SU-DHL-6 (cell line): Measurements from ENCODE around the gene SDF2L1.
A peak's percentile ranks its signal among the peaks of the same experiment; 100 is the strongest.

Source experiments
- H2AFZ ChIP-seq: fragments of 200-600 bp; sonication (generic); 2 replicates; pipeline ENCODE4 v1.6.1; 2014; ENCODE audit warnings: low read depth, mild to moderate bottlenecking, moderate library complexity, mixed read lengths, antibody characterized with exemption, low read length; ENCODE audit not compliant: severe bottlenecking
- H3F3A ChIP-seq: fragments of 200-600 bp; shearing (Covaris generic); 2 replicates; pipeline ENCODE4 v1.6.0; 2016; ENCODE audit warnings: antibody characterized with exemption, mild to moderate bottlenecking; ENCODE audit not compliant: insufficient read depth
- H3K27ac ChIP-seq: fragments of 200-600 bp; sonication (generic); 2 replicates; pipeline ENCODE4 v1.5.1; 2016; ENCODE audit warnings: low read depth, mild to moderate bottlenecking, low read length, moderate library complexity, mixed read lengths
- H3K27me3 ChIP-seq: fragments of 200-600 bp; sonication (generic), shearing (Covaris generic); 2 replicates; pipeline ENCODE4 v1.6.0; 2014; ENCODE audit warnings: mild to moderate bottlenecking, low read length
- H3K36me3 ChIP-seq: fragments of 200-600 bp; sonication (generic); 2 replicates; pipeline ENCODE4 v1.6.1; 2014; ENCODE audit warnings: mild to moderate bottlenecking, low read length, mixed read lengths
- H3K4me2 ChIP-seq: fragments of 300-600, 200-600 bp; shearing (Covaris generic), sonication (generic); 2 replicates; pipeline ENCODE4 v1.6.0; 2014; ENCODE audit warnings: low read length, low read depth, mild to moderate bottlenecking; ENCODE audit not compliant: poor library complexity, severe bottlenecking
- H3K4me3 ChIP-seq: fragments of 200-600 bp; sonication (generic); 2 replicates; pipeline ENCODE4 v1.5.1; 2014; ENCODE audit warnings: antibody characterized with exemption, low read length, mild to moderate bottlenecking, mixed read lengths; ENCODE audit not compliant: insufficient read depth, poor library complexity, severe bottlenecking
- H3K79me2 ChIP-seq: fragments of 200-600 bp; sonication (generic); 2 replicates; pipeline ENCODE4 v1.6.1; 2014; ENCODE audit warnings: mild to moderate bottlenecking, low read length, moderate library complexity; ENCODE audit not compliant: insufficient read depth
- H3K9ac ChIP-seq: fragments of 200-600 bp; sonication (generic); 2 replicates; pipeline ENCODE4 v1.7.0; 2014; ENCODE audit warnings: mild to moderate bottlenecking, low read length
- H3K9me2 ChIP-seq: fragments of 200-600 bp; sonication (generic); replicated peaks from 2 replicates; pipeline ENCODE4 v1.6.1; 2014; ENCODE audit warnings: low read length; ENCODE audit not compliant: insufficient read depth
- H3K9me3 ChIP-seq: fragments of 200-600 bp; sonication (generic); 2 replicates; pipeline ENCODE4 v1.6.1; 2014; ENCODE audit warnings: low read length, mixed read lengths; ENCODE audit not compliant: insufficient read depth
- H4K20me1 ChIP-seq: fragments of 200-600 bp; sonication (generic); 2 replicates; pipeline ENCODE4 v1.6.1; 2014; ENCODE audit warnings: low read depth, mild to moderate bottlenecking, antibody characterized with exemption, low read length, moderate library complexity, mixed read lengths
- CTCF ChIP-seq: fragments of 200-600 bp; sonication (generic); IDR thresholded peaks from one replicate; pipeline ENCODE4 v1.5.1; 2017; ENCODE audit warnings: antibody characterized with exemption, mild to moderate bottlenecking, low read length, moderate library complexity; ENCODE audit not compliant: insufficient read depth, poor library complexity, severe bottlenecking
- EZH2phosphoT487 ChIP-seq: fragments of 200-600 bp; sonication (generic), shearing (Covaris generic); conservative IDR thresholded peaks from 2 replicates; pipeline ENCODE4 v1.6.1; 2018; ENCODE audit warnings: mild to moderate bottlenecking, antibody characterized with exemption, low read length, moderate library complexity, mixed read lengths

The SDF2L1 gene

GRCh38 chr22:21623648-21623970 lies 18.5 kb upstream of the SDF2L1 start:
- TF ChIP-seq CTCF (no peak), EZH2phosphoT487 (no peak)
- Histone ChIP-seq H3K9me2 (no peaks in the 10 kb centered on the region), H3F3A (peaks cover 18% of the 10 kb centered on the region), H3K27ac (no peak overlapping the region), H3K27me3 (no peaks in the 10 kb centered on the region), H4K20me1 (no peaks in the 10 kb centered on the region), H3K36me3 (no peaks in the 10 kb centered on the region), H3K4me3 (no peak overlapping the region), H3K9ac (no peak overlapping the region), H3K9me3 (no peaks in the 10 kb centered on the region), H2AFZ (no peak overlapping the region), H3K79me2 (peaks cover 15% of the 10 kb centered on the region; the same call in 1 of the 2 replicates), H3K4me2 (no peak overlapping the region)

- no peak overlapping the region for H3K4me3 ChIP-seq
- no peaks in the 10 kb centered on the region for H3K36me3 ChIP-seq
- H3K9me2 ChIP-seq: no peaks in the 10 kb centered on the region
- H4K20me1 ChIP-seq: no peaks in the 10 kb centered on the region
- H3K27me3 ChIP-seq: no peaks in the 10 kb centered on the region
- 0 out of 2 replicates have a peak overlapping the region, but pooled peaks have one; percentile 19 for H3K27ac ChIP-seq
- H3K9me3 ChIP-seq: no peaks in the 10 kb centered on the region
- peaks cover 18% of the 10 kb centered on the region for H3F3A ChIP-seq
- no peak overlapping the region for H2AFZ ChIP-seq
- H3K9ac ChIP-seq: no peak overlapping the region
- peaks cover 17% of the 10 kb centered on the region; the same call in 1 of the 2 replicates for H3K79me2 ChIP-seq
- TF ChIP-seq EZH2phosphoT487 (no peak), CTCF (peak; percentile 40)
- no peak overlapping the region for H3K4me2 ChIP-seq
Observed at GRCh38 chr22:21624120-21624879, 17.8 kb upstream of the SDF2L1 start.

GRCh38 chr22:21624880-21625791 lies 17.0 kb upstream of the SDF2L1 start:
- TF ChIP-seq EZH2phosphoT487: no peak
- TF ChIP-seq CTCF: no peak
- no peak overlapping the region for H3K9ac ChIP-seq
- no peak overlapping the region for H2AFZ ChIP-seq
- peaks cover 18% of the 10 kb centered on the region for H3F3A ChIP-seq
- H3K36me3 ChIP-seq: no peaks in the 10 kb centered on the region
- H3K4me2 ChIP-seq: no peak overlapping the region
- no peaks in the 10 kb centered on the region for H4K20me1 ChIP-seq
- no peaks in the 10 kb centered on the region for H3K9me3 ChIP-seq
- H3K4me3 ChIP-seq: no peak overlapping the region
- no peaks in the 10 kb centered on the region for H3K9me2 ChIP-seq
- H3K27ac ChIP-seq: 0 out of 2 replicates have a peak overlapping the region, but pooled peaks have one; percentile 19
- H3K27me3 ChIP-seq: no peaks in the 10 kb centered on the region
- H3K79me2 ChIP-seq: peaks cover 17% of the 10 kb centered on the region; the same call in 1 of the 2 replicates
